GM12878 (cell line): ENCODE data around the gene CCDC14. TPM values are rescaled to one million over a fixed set of nuclear protein-coding genes. Genes with fewer than 3 reads are reported as not detected.

ENCODE experiments used
- ATAC-seq: fragments of 200-7000 bp; cut with Tn5 transposase; 3 replicates; pipeline ENCODE4 v1.9.1; 2020; ENCODE audit warnings: mild to moderate bottlenecking, moderate library complexity
- BruUV-seq: library from RNA; stranded (reverse); fragments of 400-500 nt; replicated peaks from 2 replicates; lab custom pipeline; 2021; lab: Mats Ljungman, UMichigan
- CTCF ChIA-PET: fragments of 300-600 bp; sonication (Branson Sonifier 250); formaldehyde crosslinking; extraction: SDS; loops from one replicate; lab custom pipeline; 2021; ENCODE audit warnings: inconsistent platforms; lab: Yijun Ruan, JAX
- POLR2A ChIA-PET: fragments of 350-600 bp; formaldehyde crosslinking; extraction: SDS; loops from one replicate; lab custom pipeline; 2021; ENCODE audit warnings: inconsistent platforms; lab: Charles Lee
- RAD21 ChIA-PET: fragments of 300-600 bp; sonication (Branson Sonifier 250); formaldehyde crosslinking; loops from one replicate; lab custom pipeline; 2023; ENCODE audit warnings: antibody characterized with exemption; ENCODE audit not compliant: unreplicated experiment; lab: Charles Lee
- SMC1A ChIA-PET: fragments of 300-600 bp; sonication (Branson Sonifier 250); formaldehyde crosslinking; loops from one replicate; lab custom pipeline; 2023; ENCODE audit not compliant: unreplicated experiment, uncharacterized antibody; lab: Charles Lee
- DNase-seq: peaks from one replicate; pipeline ENCODE4 v3.0.0-alpha.2; 2011; ENCODE audit warnings: low read depth, low spot score
- FAIRE-seq: peaks from 3 replicates; lab custom pipeline; 2011; peaks lifted over from hg19 to GRCh38; lab: Jason Lieb, UNC
- H2AFZ ChIP-seq: 2 replicates; pipeline ENCODE4 v1.6.0; 2011; ENCODE audit warnings: low read depth, low read length, control low read depth; ENCODE audit not compliant: control insufficient read depth
- H3K27ac ChIP-seq: 2 replicates; pipeline ENCODE4 v1.5.1; 2011; ENCODE audit warnings: control low read depth; ENCODE audit not compliant: control insufficient read depth, insufficient read depth
- H3K27me3 ChIP-seq, 2 experiments: replicated peaks in 1 of 2; 2 replicates each; pipeline versions ENCODE4 v1.6.0 to v1.6.1; 2011; ENCODE audit warnings: low read length in 1 of 2; ENCODE audit not compliant: control insufficient read depth in 2 of 2, insufficient read depth in 2 of 2
- H3K36me3 ChIP-seq, 2 experiments: 2 replicates each; pipeline ENCODE4 v1.5.1; 2011; ENCODE audit warnings: low read length in 1 of 2; ENCODE audit not compliant: control insufficient read depth in 2 of 2, insufficient read depth in 2 of 2
- H3K4me1 ChIP-seq: 2 replicates; pipeline ENCODE4 v1.6.1; 2011; ENCODE audit warnings: mild to moderate bottlenecking, low read length, moderate library complexity, mixed read lengths; ENCODE audit not compliant: control insufficient read depth, insufficient read depth
- H3K4me2 ChIP-seq: 2 replicates; pipeline ENCODE4 v1.6.0; 2011; ENCODE audit warnings: control low read depth; ENCODE audit not compliant: control insufficient read depth, insufficient read depth
- H3K4me3 ChIP-seq: fragments of 200-600 bp; sonication (generic); 2 replicates; pipeline ENCODE4 v1.5.1; 2016
- H3K79me2 ChIP-seq: 2 replicates; pipeline ENCODE4 v1.6.0; 2011; ENCODE audit warnings: low read length; ENCODE audit not compliant: control insufficient read depth, insufficient read depth
- H3K9ac ChIP-seq: 2 replicates; pipeline ENCODE4 v1.8.0; 2011; ENCODE audit warnings: low read length, control low read depth, mixed read lengths; ENCODE audit not compliant: control insufficient read depth, insufficient read depth
- H3K9me3 ChIP-seq: replicated peaks from 3 replicates; pipeline ENCODE4 v1.5.1; 2011; ENCODE audit warnings: mild to moderate bottlenecking, low read length; ENCODE audit not compliant: control insufficient read depth, insufficient read depth
- H4K20me1 ChIP-seq: 2 replicates; pipeline ENCODE4 v1.6.0; 2011; ENCODE audit not compliant: control insufficient read depth, insufficient read depth
- BRCA1 ChIP-seq: IDR thresholded peaks from 2 replicates; pipeline ENCODE4 v1.6.1; 2011; ENCODE audit warnings: low read depth, low read length, improper control_type of control experiment
- CBFB ChIP-seq: IDR thresholded peaks from 2 replicates; pipeline ENCODE4 v1.6.1; 2016; ENCODE audit warnings: antibody characterized with exemption, low read depth
- EGR1 ChIP-seq, 2 experiments: IDR thresholded peaks; 1 replicate in 1 of 2; 2 replicates in 1 of 2; pipeline ENCODE4 v1.6.1; 2011 to 2012; ENCODE audit warnings: low read depth in 2 of 2, low read length in 2 of 2, borderline replicate concordance in 1 of 2, mild to moderate bottlenecking in 1 of 2, moderate library complexity in 1 of 2
- FOXK2 ChIP-seq: fragments of 450-650 bp; IDR thresholded peaks from 2 replicates; pipeline ENCODE4 v1.6.1; 2017; ENCODE audit warnings: mild to moderate bottlenecking, moderate library complexity
- NFYB ChIP-seq: IDR thresholded peaks from 2 replicates; pipeline ENCODE4 v1.6.1; 2011; ENCODE audit warnings: low read depth, mild to moderate bottlenecking, low read length, improper control_type of control experiment, moderate library complexity; ENCODE audit not compliant: insufficient read depth
- RAD21 ChIP-seq: IDR thresholded peaks from 2 replicates; pipeline ENCODE4 v1.6.1; 2011; ENCODE audit warnings: mild to moderate bottlenecking, low read depth, low read length, moderate library complexity; ENCODE audit not compliant: insufficient read depth
- SIX5 ChIP-seq: IDR thresholded peaks from 2 replicates; pipeline ENCODE4 v1.6.1; 2011; ENCODE audit warnings: mild to moderate bottlenecking, low read depth, low read length, moderate library complexity; ENCODE audit not compliant: severe bottlenecking
- ZNF622 ChIP-seq: fragments of 450-650 bp; IDR thresholded peaks from 2 replicates; pipeline ENCODE4 v1.6.1; 2017; ENCODE audit warnings: mild to moderate bottlenecking, inconsistent platforms
- WGBS: methylation state at CpG from one replicate; pipeline ENCODE4 v1.1.6; 2016; ENCODE audit warnings: low lambda C conversion rate; ENCODE audit not compliant: insufficient replicate concordance, insufficient coverage; ENCODE audit errors: missing lambda C conversion rate; 5-methylcytosine and 5-hydroxymethylcytosine counted together
- in situ Hi-C: fragments of 300-500 bp; cut with MboI; formaldehyde crosslinking; loops from 9 replicates; pipeline ENCODE4 v1.14.3; 2018; ENCODE audit warnings: mixed read lengths
- intact Hi-C: fragments of 100-400 bp; cut with micrococcal nuclease; formaldehyde crosslinking; loops from one replicate; pipeline ENCODE4 v1.14.2; 2022; ENCODE audit not compliant: unreplicated experiment
- polyA plus RNA-seq, 11 experiments: library from polyadenylated mRNA; depleted of rRNA in 4 of 11; unstranded in 6 of 11; stranded (reverse) in 5 of 11; fragments of >200 nt; fragmentation: Nextera tagmentation in 4 of 11; fragmentation: Illumina TruSeq in 1 of 11; extraction: Ambion mirVana in 4 of 11; extraction: Trizol in 1 of 11; gene quantifications; 1 replicate in 1 of 11; 2 replicates in 10 of 11; pipeline versions ENCODE4 v1.2.1 to v1.2.3, GENCODE V29; 2011 to 2016; ENCODE audit warnings: inconsistent platforms in 2 of 11, missing spikeins in 2 of 11, low read depth in 1 of 11
- total RNA-seq, 4 experiments: library from RNA; depleted of rRNA in 3 of 4; stranded (reverse); fragments of >200 nt in 3 of 4; fragmentation: Illumina TruSeq in 1 of 4; extraction: Trizol in 1 of 4; gene quantifications; 2 replicates each; pipeline versions ENCODE4 v1.2.1 to v1.2.3, GENCODE V29; 2013 to 2021
- TF ChIP-seq, protein P1 (sequence below): IDR thresholded peaks from 2 replicates; pipeline ENCODE4 v1.6.1; 2012; ENCODE audit warnings: improper control_type of control experiment, low read depth, low read length; ENCODE audit not compliant: insufficient replicate concordance

Gene CCDC14
- total and polyA plus RNA-seq, 10 of the 15 experiments (the other 5 are each of a cell fraction or from before 2014, with no cell fraction given): 15.9 to 104 (median 43.0) TPM

DNA sequence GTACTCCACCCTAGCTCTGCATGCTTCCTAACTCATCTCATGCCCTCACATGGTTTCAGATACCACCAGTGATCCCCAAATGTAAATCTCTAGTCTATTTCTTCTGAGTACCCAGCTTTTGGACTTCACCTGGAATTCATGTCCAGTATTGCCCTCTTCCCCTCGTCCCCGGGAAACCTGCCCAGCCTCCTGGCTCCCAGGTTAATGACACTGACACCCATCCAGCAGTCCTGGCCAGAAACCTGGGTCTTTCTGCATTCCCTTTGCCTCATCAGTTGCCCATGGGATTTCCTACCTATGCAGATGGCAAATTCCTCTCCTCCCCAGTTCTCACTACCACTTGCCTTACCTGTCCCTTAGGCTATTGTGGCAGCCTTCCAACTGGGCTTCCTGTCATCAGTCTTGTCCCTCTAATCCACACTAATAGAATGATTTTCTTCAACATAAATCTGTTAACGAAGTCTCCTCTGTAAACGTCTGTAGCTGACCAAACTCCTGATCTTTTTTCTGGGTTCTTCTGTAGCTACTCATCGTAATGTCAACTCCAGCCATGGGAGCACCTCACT lies 61.6 kb downstream of the CCDC14 start:
- ATAC-seq (no peak), DNase-seq (no peak), FAIRE-seq (no peak)
- no peaks in the 10 kb centered on the region for H3K36me3 ChIP-seq
- no peak overlapping the region for H2AFZ ChIP-seq
- H3K4me3 ChIP-seq: no peak overlapping the region
- no peaks in the 10 kb centered on the region for H3K9me3 ChIP-seq
- no peaks in the 10 kb centered on the region; a peak in 1 of 4 replicates for H3K27me3 ChIP-seq
- TF ChIP-seq, protein P1, sequence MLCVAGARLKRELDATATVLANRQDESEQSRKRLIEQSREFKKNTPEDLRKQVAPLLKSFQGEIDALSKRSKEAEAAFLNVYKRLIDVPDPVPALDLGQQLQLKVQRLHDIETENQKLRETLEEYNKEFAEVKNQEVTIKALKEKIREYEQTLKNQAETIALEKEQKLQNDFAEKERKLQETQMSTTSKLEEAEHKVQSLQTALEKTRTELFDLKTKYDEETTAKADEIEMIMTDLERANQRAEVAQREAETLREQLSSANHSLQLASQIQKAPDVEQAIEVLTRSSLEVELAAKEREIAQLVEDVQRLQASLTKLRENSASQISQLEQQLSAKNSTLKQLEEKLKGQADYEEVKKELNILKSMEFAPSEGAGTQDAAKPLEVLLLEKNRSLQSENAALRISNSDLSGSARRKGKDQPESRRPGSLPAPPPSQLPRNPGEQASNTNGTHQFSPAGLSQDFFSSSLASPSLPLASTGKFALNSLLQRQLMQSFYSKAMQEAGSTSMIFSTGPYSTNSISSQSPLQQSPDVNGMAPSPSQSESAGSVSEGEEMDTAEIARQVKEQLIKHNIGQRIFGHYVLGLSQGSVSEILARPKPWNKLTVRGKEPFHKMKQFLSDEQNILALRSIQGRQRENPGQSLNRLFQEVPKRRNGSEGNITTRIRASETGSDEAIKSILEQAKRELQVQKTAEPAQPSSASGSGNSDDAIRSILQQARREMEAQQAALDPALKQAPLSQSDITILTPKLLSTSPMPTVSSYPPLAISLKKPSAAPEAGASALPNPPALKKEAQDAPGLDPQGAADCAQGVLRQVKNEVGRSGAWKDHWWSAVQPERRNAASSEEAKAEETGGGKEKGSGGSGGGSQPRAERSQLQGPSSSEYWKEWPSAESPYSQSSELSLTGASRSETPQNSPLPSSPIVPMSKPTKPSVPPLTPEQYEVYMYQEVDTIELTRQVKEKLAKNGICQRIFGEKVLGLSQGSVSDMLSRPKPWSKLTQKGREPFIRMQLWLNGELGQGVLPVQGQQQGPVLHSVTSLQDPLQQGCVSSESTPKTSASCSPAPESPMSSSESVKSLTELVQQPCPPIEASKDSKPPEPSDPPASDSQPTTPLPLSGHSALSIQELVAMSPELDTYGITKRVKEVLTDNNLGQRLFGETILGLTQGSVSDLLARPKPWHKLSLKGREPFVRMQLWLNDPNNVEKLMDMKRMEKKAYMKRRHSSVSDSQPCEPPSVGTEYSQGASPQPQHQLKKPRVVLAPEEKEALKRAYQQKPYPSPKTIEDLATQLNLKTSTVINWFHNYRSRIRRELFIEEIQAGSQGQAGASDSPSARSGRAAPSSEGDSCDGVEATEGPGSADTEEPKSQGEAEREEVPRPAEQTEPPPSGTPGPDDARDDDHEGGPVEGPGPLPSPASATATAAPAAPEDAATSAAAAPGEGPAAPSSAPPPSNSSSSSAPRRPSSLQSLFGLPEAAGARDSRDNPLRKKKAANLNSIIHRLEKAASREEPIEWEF: no peak
- no peak for TF ChIP-seq EGR1 (IDR thresholded peaks at IDR 0.05; ENCODE audit: borderline replicate concordance in 1 of 2, low read depth in 2 of 2, low read length in 2 of 2)
- no peak for TF ChIP-seq BRCA1
- no peak for TF ChIP-seq RAD21
- TF ChIP-seq NFYB: no peak
- no peak for TF ChIP-seq CBFB
- no peak for TF ChIP-seq SIX5
- TF ChIP-seq ZNF622: no peak
- TF ChIP-seq FOXK2: no peak
- WGBS: 34% methylated on average over 5 of the region's 5 CpGs
- ChIA-PET SMC1A (interaction anchor here (0.6 to 1.4 kb wide), 2 partner anchors 26 to 377 kb away, joined by 3 to 4 read pairs; no protein-coding TSS in a partner anchor), CTCF (interaction anchor here (0.7 to 1.6 kb wide), 2 partner anchors 8 to 63 kb away, joined by 3 read pairs; no protein-coding TSS in a partner anchor), POLR2A (no interaction called here), RAD21 (no interaction called here)
- BruUV-seq: no TSS peak
- H3K9ac ChIP-seq: no peak overlapping the region
- no peaks in the 10 kb centered on the region for H3K4me1 ChIP-seq
- intact Hi-C loops (no loop called here), in situ Hi-C loops (no loop called here)
- H4K20me1 ChIP-seq: no peaks in the 10 kb centered on the region
- no peak overlapping the region for H3K4me2 ChIP-seq
- H3K79me2 ChIP-seq: no peaks in the 10 kb centered on the region
- no peak overlapping the region for H3K27ac ChIP-seq
